ENCODE data around the gene GALNT12.

GALNT12 gene

DNA sequence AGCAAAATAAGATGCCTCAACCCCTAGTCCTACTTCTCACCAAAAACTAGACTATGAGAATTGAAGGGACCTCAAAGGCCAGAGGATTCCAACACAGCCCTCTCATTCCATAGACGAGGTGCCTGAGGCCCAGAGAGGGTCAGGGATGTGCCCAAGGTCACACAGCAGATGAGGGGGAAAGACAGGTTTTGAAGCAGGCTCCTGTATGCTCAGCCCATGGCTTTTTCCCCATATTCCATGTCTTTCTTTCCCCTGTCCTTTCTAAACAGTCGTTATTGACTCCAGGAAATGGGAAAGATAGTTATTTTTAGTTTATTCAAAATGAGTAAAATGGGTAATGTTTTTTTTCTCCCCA lies 75.1 kb downstream of the GALNT12 start:
- no peak for DNase-seq

DNA sequence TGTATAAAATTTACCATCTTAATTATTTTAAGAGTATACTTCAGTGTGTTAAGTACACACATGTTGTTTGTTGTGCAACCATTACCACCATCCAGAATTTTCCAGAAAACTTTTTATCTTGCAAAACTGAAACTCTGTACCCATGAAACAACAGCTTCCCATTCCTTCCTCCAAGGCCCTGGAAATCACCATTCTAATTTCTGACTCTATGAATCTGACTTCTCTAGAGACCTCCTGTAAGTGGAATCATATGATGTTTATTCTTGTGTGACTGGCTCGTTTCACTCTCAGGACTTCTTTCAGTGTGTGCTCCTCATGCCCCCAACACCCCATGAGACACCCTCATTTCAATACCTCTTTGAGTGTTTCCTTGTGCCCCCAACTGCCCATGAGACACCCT lies 75.8 kb downstream of the GALNT12 start:
- no peak for DNase-seq

DNA sequence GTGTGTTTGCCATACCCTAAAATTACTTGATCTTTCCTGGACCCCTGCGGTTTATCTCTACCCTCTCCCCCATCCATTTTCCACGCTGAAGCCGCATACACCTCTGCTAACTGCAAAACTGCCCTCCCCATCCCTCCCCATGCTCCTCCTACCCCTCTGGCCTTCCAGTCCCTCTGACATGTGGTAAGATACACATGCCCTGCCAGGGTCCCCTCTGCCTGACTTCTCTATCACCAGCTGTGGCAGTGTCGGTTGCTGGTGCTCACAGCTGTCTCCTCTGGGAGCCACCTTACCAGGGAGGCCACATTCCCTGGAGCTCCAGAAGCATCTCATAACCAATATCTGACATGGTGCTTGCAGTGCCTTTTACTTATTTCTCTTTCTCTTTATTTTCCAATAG lies 77.4 kb downstream of the GALNT12 start:
- no peak for DNase-seq

DNA sequence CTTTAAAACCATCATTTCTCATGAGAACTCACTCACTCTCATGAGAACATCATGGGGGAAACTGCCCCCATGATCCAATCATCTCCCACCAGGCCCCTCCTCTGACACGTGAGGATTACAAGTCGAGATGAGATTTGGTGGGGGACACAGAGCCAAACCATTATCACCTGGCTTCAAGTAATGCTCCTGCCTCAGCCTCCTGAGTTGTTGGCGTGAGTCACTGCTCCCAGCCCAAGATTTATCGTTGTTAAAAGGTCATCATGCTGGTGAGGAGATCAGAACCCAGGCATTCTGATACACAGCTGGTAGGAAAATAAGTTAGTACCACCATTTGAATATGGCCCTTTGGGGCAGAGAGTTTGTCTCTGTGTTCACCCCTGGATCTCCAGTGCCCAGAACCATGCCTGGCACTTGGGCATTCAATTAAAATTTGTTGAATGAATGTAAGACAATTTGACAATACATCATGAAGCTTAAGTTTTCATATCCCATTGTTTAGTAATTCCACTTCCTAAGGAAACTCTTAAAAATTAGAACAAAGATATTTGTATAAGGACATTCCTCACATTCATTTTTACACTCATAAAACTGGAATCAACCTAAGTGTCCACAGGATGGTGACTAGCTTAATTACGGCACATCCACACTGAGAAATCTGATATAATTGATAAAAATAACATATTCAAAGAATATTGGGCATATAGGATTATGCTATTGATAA lies 78.3 kb downstream of the GALNT12 start:
- DNase-seq = no peak

DNA sequence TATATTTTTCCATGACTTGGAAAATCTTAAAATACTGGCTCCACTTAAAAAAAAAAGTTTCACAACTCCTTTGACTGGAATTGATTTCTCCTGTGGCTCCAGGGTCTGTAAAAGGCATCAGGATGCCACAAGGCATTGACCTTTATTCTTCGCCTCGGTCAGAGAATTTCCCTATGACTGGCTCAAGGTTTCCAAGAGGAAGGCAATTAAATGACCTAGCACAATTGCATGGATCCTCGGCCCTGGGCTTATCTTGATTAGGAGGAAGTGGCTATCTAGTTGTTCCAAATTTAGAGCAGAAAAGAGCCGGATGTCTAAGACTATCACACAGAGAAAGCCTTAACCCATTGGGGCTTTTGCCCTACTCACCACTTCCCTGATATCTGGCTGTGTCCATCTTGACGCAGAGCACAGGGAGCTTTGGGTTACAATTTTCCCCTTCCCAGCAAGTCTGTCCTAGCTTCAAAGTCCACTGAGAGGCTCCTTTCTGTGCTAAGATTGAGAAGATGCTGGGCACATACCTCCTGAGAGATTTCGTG lies 79.3 kb downstream of the GALNT12 start:
- no peak for DNase-seq

DNA sequence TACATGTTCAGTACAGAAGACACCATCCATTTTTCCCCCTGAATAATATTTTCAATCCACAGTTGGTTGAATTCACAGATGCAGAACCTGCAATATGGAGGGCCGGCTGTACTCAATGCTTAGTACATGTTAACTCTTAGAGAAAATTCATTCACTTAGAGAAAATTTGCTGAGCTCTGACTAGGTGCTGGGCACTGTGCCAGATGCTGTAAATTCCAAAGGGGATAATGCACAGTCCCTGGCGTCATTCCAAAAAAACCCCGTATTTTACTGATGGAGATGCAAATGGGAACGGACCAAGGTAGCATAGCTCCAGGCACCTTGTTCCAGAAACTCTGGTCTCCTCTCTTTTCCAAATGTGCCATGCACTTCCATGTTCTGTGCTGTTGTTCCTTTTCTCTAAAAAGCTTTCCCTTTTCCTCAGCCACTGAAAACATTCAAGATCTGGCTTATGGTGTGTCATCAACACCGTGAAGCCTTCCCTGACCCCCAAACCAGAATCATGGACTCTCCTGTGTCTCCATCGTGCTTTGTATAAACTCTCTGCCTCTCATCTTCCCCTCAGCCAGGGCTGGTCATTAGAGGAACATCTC lies 80.5 kb downstream of the GALNT12 start:
- DNase-seq = no peak

DNA sequence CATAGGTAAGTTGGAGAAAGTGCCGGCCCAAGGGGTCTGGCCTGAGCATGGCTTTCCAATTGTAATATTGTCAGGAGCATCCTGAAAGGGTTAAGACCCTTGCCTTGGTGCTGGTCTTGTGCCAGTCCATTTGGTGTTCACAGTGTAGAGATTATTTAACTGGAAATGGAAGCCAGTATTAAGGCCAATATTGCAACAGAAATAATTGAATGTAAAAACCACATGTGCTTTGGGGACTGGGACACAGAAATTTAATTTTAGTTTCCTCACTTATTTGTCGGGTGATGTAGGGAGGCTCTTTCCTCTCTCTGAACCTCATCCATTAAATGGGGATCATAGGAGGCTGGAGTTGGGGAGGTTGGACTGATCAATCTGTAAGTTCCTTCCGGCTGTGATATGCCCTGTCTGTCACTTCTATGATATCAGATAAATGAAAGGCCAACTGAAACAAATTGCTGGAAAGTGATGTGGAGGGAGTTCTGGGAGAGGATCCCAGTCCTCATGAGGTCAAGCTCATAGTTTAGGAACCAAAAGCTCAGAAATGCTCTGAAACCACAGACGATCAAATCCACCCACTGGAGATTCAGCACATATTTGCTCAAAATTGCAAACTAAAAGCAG lies 81.4 kb downstream of the GALNT12 start:
- no peak for DNase-seq

DNA sequence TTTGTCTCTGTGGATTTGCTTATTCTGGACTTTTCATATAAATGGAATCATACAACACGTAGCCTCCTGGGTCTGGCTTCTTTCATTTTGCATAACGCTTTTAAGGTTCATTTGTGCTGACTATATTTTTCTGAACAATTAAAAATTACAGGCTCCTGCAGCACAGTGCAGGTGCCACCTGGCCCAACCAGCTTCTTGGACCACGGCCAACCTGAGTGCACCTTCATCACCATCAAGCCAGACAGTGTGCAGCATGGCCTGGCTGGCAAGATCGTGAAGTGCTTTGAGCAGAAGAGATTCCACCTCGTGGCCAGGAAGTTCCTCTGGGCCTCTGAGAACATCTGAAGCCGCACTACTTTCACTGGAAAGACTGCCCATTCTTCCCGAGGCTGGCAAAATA lies 82.8 kb downstream of the GALNT12 start:
- no peak for DNase-seq

DNA sequence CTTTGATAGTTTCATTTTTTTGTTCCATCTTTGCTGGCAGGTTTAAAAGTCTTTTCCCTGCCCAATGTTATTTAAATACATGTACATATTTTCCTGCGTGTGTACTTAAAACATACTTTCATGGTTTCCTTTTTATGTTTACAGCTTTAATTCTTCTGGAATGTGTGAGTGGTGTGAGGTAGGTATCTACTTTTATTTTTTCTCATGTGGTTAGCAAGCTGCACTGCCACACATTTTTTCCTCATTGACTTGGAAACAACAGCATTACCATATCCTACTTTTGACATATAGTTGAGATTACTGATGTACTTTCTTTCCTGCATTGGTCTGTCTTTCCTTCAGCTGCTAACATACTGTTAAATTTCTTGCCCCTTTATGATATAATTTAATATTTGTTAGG lies 84.8 kb downstream of the GALNT12 start:
- DNase-seq = no peak

DNA sequence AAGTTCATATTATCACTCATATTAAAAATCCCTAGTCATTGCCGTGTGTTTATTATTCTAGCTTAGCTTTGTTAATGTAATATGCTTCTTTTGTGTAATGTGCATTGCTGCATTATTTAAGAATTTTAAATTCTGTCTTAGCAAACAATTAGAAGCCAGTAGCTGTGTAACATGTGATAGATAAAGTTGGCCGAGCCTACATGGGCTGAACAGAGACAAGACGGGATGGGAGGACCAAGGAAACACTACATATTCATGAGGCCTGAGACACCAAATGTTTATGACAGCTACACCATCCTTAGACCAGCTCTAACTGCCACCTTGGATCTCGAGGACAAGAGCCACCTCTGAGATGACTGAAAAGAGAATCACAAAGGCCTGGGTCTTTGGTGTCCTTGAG lies 85.2 kb downstream of the GALNT12 start:
- DNase-seq = no peak

DNA sequence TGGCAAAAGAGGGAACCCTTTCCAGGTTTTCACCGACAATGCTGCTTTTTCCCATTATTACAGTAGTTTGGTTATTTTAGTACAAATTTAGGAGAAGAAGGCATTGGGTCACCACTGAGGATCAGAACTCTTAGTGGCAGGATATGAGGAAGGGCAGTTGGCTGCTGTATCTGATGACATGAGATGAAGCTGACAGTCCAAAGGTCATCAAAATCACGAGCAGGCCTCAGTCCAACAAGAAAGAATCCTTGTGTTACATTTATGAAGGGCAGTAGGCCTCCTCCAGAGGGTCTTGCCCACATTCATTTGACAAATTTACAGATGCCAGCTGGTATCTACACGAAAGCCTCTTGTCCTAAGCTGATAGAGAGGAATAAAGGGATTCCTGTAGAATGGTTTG lies 86.7 kb downstream of the GALNT12 start:
- no peak for DNase-seq

DNA sequence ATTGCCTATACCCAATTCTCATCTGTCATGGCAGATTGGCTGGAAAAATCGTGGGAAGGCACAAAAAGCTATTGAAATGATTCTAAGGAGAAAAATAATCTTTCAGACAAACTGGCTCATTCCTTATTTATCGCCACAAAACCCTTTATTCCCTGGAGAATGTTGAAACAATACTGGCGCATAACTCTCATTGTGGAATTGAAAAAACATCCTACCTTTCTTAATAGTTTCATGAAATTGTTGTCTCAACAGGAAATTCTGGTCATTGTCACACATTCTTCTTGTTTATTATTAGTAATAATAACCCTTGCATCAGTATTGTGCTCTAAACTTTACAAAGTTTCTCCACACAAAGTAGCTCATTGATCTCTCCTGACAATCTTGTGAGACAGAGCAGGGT lies 87.3 kb downstream of the GALNT12 start:
- DNase-seq = no peak

DNA sequence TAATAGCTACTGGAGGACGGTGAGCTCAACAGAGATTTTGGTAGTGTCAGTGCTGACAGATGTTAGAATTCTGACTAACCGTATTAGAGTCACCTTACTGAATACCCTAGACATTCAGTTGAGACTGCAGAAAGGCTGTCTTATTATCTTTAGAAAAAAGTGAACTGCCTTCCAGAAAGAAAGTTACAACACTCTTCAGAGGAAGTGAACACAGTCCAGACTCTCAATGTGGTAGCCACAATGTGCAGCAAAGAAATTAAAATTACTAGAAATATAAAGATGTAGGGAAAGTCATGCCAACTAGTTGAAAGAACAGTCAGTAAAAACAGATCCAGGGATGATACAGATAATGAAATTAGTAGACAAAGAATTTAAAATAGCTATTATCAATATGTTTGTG lies 89.2 kb downstream of the GALNT12 start:
- no peak for DNase-seq

DNA sequence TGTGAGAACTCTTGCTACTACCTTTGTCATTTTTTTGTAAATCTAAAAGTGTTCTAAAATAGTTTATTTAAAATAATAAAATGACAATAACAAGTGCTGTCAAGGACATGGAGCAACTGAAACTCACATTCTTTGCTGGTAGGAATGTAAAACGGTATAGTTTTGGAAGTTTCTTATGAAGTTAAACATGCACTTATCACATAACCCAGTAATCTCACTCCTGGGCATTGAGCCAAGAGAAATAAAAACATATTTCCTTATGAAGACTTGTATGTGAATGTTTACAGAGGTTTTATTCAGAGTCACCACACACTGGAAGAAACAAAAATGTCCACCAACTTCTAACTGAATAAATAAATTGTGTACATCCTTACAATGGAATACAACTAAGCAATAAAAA lies 90.3 kb downstream of the GALNT12 start:
- DNase-seq = no peak

DNA sequence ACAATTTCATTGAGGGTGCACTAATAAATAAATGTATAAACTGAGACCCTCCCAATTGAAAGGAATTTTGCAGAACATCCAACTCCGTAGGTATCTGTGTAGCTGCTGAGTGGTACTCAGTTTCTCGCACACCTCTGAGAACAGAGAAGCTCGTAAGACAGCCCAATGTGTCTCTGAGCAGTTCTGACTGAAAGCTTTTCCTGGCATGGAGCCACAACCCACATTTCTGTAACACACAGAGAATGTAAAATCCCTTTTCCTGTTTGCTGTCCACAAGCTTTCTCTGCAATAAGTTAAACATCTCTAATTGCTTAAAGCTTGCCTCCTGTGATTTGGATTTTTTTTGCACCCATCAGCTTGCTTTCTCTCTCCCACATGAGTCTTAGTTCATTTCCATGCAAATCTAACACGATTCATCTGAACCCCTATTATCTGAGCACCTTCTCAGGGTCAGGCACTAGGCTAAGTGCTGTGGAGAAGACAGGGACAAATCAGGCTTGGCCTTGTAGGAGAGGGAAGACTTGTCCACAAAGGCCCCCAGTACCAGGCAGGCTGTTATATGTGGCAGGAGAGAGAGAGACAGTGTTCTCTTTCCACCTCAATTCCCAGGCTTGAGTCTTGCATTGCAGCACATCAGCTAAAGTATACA lies 92.1 kb downstream of the GALNT12 start:
- DNase-seq = no peak

Data from stimulated activated CD4-positive, alpha-beta T cell treated with anti-CD3 and anti-CD28 coated beads, Interleukin-2, amount 100 ng/mL, for 48 hours (primary cell).